PC-9 (cell line): ENCODE measurements around the gene UQCR10. TPM values are rescaled to one million over a fixed set of nuclear protein-coding genes. Genes with fewer than 3 reads are reported as not detected.

ENCODE experiments used
- BruUV-seq: library from RNA; stranded (reverse); fragments of 400-500 nt; replicated peaks from 2 replicates; lab custom pipeline; 2021; lab: Mats Ljungman, UMichigan
- CTCF ChIA-PET: fragments of 300-600 bp; sonication (Branson Sonifier 250); formaldehyde crosslinking; loops from one replicate; lab custom pipeline; 2022; ENCODE audit warnings: antibody characterized with exemption; lab: Charles Lee
- POLR2A ChIA-PET: fragments of 300-600 bp; sonication (Branson Sonifier 250); formaldehyde crosslinking; loops from one replicate; lab custom pipeline; 2022; ENCODE audit warnings: antibody characterized with exemption; ENCODE audit not compliant: unreplicated experiment; lab: Charles Lee
- DNase-seq, 2 experiments: peaks; one replicate each; pipeline versions ENCODE4 v3.0.0 to v3.0.0-alpha.2; 2015 to 2022; ENCODE audit warnings: mixed read lengths in 1 of 2
- H2AFZ ChIP-seq: fragments of 200-600 bp; sonication (generic); 2 replicates; pipeline ENCODE4 v1.8.1; 2017; ENCODE audit warnings: antibody characterized with exemption
- H3F3A ChIP-seq: fragments of 200-600 bp; sonication (generic); 2 replicates; pipeline ENCODE4 v1.8.1; 2017; ENCODE audit warnings: antibody characterized with exemption, mild to moderate bottlenecking, low read depth; ENCODE audit not compliant: insufficient read depth
- H3K27ac ChIP-seq: fragments of 200-600 bp; sonication (generic); 2 replicates; pipeline ENCODE4 v1.6.1; 2016; ENCODE audit warnings: mixed run types
- H3K27me3 ChIP-seq: fragments of 200-600 bp; sonication (generic); 2 replicates; pipeline ENCODE4 v1.6.1; 2016; ENCODE audit warnings: low read depth, mixed run types; ENCODE audit not compliant: insufficient read depth
- H3K36me3 ChIP-seq: fragments of 200-600 bp; sonication (generic); 2 replicates; pipeline ENCODE4 v1.6.1; 2016; ENCODE audit warnings: low read depth, mixed run types
- H3K4me1 ChIP-seq: fragments of 200-600 bp; sonication (generic); replicated peaks from 2 replicates; pipeline ENCODE4 v1.6.1; 2016; ENCODE audit warnings: mixed run types; ENCODE audit not compliant: insufficient read depth
- H3K4me2 ChIP-seq: fragments of 200-600 bp; sonication (generic); 2 replicates; pipeline ENCODE4 v1.6.1; 2017; ENCODE audit warnings: mixed run types
- H3K4me3 ChIP-seq: fragments of 200-600 bp; sonication (generic); 2 replicates; pipeline ENCODE4 v1.6.1; 2016; ENCODE audit warnings: mixed run types
- H3K79me2 ChIP-seq: fragments of 200-600 bp; sonication (generic); 2 replicates; pipeline ENCODE4 v1.6.1; 2017; ENCODE audit warnings: low read depth, mixed run types
- H3K9me2 ChIP-seq: fragments of 200-600 bp; sonication (generic); 2 replicates; pipeline ENCODE4 v1.8.1; 2017; ENCODE audit warnings: mild to moderate bottlenecking; ENCODE audit not compliant: insufficient read depth
- H3K9me3 ChIP-seq: fragments of 200-600 bp; sonication (generic); 2 replicates; pipeline ENCODE4 v1.8.1; 2016; ENCODE audit warnings: low read depth; ENCODE audit not compliant: insufficient read depth
- H4K20me1 ChIP-seq: fragments of 200-600 bp; sonication (generic); 2 replicates; pipeline ENCODE4 v1.8.1; 2017; ENCODE audit not compliant: insufficient read depth
- CTCF ChIP-seq: fragments of 200-600 bp; sonication (generic); conservative IDR thresholded peaks from 2 replicates; pipeline ENCODE4 v1.6.1; 2017; ENCODE audit warnings: mixed run types, antibody characterized with exemption, mild to moderate bottlenecking, moderate library complexity
- EZH2 ChIP-seq: fragments of 200-600 bp; sonication (generic); IDR thresholded peaks from 2 replicates; pipeline ENCODE4 v1.8.0; 2017; ENCODE audit warnings: antibody characterized with exemption, low read depth
- intact Hi-C: fragments of 100-400 bp; cut with micrococcal nuclease; formaldehyde crosslinking; loops from one replicate; pipeline ENCODE4 v1.10.0; 2022; ENCODE audit not compliant: unreplicated experiment
- total RNA-seq: library from RNA; stranded (reverse); gene quantifications from 2 replicates; pipeline ENCODE4 v1.2.3, GENCODE V29; 2021

UQCR10 gene
- total RNA-seq, 1 experiment from 2014 or later = 103 TPM

DNA sequence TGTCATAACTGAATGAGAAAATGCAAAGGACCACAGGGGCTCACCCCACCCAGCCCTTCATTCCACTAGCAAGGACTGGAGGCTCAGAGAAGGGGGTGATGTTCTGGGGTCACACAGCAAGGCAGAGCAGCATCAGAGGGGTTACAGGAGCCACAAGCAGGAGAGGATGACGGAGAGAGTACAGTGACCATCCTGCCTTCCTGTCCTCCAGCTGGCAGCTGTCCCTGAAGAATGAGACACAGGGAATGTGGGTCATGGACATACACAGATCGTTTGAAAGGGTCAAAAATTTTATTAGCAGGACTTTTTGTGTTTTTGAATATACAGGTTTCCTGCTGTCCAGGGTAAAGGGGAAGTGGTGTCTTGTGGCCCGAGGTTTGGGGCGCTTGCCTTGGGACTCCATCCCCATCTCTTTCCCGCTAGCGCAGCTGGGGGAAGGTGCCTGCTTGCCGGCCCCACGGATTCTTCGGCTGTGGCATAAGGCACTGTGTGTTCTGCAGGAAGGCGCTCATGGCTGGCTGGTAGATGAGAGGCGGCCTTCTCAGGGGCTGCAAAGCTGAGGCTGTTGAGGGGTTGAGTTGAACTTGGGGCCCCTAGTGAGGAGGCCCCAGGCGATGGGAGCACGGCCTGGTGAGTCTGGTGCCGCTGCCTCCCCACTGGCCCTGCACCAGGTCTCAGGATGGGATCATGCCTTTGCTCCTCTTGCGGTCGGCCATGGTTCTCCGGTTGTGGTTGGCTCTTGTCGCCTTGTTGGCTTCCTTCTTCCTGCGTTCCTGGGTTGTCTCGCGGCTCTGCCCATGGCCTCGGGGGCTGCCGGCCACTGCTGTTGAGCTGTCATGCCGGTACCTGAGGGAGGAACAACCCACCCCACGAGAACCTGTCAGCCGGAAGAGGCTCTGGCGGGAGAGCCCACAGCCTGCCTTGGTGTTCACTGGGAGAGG is 21.4 kb downstream of the UQCR10 start:
- Histone ChIP-seq H3F3A (peaks cover 32% of the 10 kb centered on the region), H3K4me1 (peaks cover 32% of the 10 kb centered on the region), H3K9me2 (no peaks in the 10 kb centered on the region), H3K27me3 (no peaks in the 10 kb centered on the region), H3K9me3 (no peaks in the 10 kb centered on the region), H2AFZ (no peak overlapping the region), H3K27ac (peak overlapping the region; percentile 77), H3K79me2 (no peaks in the 10 kb centered on the region), H3K4me2 (peak overlapping the region; percentile 58), H3K36me3 (peaks cover 21% of the 10 kb centered on the region; the same call in 1 of the 2 replicates), H4K20me1 (no peaks in the 10 kb centered on the region), H3K4me3 (no peak overlapping the region)
- POLR2A ChIA-PET = no interaction called here
- no TSS peak for BruUV-seq
- TF ChIP-seq CTCF = no peak
- TF ChIP-seq EZH2 = no peak
- CTCF ChIA-PET = no interaction called here
- intact Hi-C loops = no loop called here
- no peak for DNase-seq

- TF ChIP-seq EZH2 (no peak), CTCF (no peak)
- intact Hi-C loops = no loop called here
- H3K9me2 ChIP-seq = no peaks in the 10 kb centered on the region
- DNase-seq = no peak
- no peak overlapping the region for H3K4me2 ChIP-seq
- POLR2A ChIA-PET = no interaction called here
- peaks cover 21% of the 10 kb centered on the region; the same call in 1 of the 2 replicates for H3K36me3 ChIP-seq
- H3K4me3 ChIP-seq = no peak overlapping the region
- CTCF ChIA-PET = no interaction called here
- H3K27me3 ChIP-seq = no peaks in the 10 kb centered on the region
- no peak overlapping the region for H3K27ac ChIP-seq
- H3K79me2 ChIP-seq = no peaks in the 10 kb centered on the region
- BruUV-seq = no TSS peak
- peaks cover 32% of the 10 kb centered on the region for H3F3A ChIP-seq
- H4K20me1 ChIP-seq = no peaks in the 10 kb centered on the region
- peaks cover 37% of the 10 kb centered on the region for H3K4me1 ChIP-seq
- no peaks in the 10 kb centered on the region for H3K9me3 ChIP-seq
- H2AFZ ChIP-seq = no peak overlapping the region
Observed at GRCh38 chr22:29790061-29790460, 22.9 kb downstream of the UQCR10 start.

DNA sequence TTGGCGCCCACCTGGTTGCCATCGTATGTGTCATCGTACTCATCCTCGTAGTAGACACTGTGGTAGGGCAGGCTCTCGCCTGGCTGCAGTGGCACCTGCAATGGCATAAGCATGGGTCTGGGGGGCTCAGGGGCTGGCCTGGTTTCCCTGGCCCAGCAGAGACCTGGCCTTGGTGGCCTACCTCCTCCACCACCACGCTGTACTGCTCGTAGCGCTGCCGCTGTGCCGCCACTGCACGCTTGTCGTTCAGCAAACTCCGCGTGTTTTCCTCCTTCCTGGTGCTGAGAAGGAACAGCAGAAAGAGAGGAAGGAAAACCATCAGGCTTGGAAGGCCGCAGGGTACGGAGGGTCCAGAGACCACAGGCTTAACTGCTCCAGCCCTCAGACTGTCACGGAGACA is 26.2 kb downstream of the UQCR10 start:
- intact Hi-C loops = no loop called here
- Histone ChIP-seq H3K36me3 (peaks cover 25% of the 10 kb centered on the region), H3K4me2 (no peak overlapping the region), H4K20me1 (no peaks in the 10 kb centered on the region), H3F3A (peaks cover 41% of the 10 kb centered on the region), H3K9me3 (no peaks in the 10 kb centered on the region), H3K79me2 (peaks cover 10% of the 10 kb centered on the region), H3K4me3 (no peak overlapping the region), H2AFZ (no peak overlapping the region), H3K4me1 (peaks cover 47% of the 10 kb centered on the region), H3K9me2 (no peaks in the 10 kb centered on the region), H3K27me3 (no peaks in the 10 kb centered on the region), H3K27ac (no peak overlapping the region)
- BruUV-seq = no TSS peak
- DNase-seq = no peak
- ChIA-PET CTCF (interaction anchor here (0.7 kb wide), 1 partner anchor 20 kb away, joined by 3 read pairs; no protein-coding TSS in a partner anchor), POLR2A (no interaction called here)
- TF ChIP-seq CTCF (no peak), EZH2 (no peak)
